ENCODE measurements around the gene HSFX1.

HSFX1 gene

DNA sequence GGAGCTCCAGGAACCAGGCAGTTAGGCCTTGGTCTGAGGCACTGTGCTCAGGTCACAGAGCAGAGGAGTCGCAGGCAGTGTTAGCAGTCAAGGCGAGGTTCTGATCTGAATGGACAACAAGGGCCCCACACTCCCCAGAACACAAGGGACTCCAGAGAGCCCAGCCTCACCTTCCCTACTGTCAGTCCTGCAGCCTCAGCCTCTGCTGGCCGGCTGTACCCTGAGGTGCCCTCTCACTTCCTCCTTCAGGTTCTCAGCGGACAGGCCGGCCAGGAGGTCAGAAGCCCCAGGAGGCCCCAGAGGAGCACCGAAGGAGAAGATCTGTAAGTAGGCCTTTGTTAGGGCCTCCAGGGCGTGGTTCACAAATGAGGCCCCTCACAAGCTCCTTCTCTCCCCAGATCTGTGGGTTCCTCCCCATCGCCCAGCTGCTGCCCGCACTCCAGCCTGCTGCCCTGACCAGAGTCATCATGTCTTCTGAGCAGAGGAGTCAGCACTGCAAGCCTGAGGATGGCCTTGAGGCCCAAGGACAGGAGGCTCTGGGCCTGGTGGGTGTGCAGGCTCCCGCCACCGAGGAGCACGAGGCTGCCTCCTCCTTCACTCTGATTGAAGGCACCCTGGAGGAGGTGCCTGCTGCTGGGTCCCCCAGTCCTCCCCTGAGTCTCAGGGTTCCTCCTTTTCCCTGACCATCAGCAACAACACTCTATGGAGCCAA, 34.0 kb downstream of the HSFX1 start:
- no peak for FAIRE-seq

DNA sequence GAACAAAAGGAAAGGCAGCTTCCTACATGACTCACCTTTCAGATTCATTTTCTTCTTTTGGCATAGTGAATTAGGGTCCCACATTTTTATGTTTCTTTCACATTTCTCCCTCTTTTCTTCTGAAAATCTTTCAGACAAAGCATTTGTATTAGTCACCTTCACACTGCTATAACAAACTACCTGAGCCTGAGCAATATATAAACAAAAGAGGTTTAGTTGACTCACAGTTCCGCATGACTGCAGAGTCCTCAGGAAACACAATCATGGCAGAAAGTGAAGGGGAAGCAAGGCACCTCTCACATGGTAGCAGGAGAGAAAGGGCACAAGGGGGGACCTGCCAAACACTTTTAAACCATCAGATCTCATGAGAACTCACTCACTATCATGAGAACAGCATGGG, 44.8 kb downstream of the HSFX1 start:
- no peak for FAIRE-seq

DNA sequence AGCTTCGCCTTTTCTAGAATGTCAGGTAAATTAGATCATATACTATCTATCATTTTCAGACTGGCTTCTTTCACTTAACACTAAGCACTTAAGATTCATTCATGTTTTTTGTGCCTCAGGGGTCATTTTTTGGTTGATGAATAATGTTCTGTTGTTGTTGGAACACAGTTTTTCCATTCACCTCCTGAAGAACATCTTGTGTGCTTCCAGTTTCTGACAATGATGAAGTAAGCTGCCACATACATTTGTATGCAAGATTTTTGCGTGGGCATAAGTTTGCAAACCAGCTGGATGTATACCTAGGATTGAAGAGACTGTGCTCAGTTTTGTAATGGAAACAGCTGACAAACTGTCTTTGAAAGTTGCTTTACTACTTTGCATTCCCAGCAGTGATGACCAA, 45.5 kb downstream of the HSFX1 start:
- no peak for FAIRE-seq

DNA sequence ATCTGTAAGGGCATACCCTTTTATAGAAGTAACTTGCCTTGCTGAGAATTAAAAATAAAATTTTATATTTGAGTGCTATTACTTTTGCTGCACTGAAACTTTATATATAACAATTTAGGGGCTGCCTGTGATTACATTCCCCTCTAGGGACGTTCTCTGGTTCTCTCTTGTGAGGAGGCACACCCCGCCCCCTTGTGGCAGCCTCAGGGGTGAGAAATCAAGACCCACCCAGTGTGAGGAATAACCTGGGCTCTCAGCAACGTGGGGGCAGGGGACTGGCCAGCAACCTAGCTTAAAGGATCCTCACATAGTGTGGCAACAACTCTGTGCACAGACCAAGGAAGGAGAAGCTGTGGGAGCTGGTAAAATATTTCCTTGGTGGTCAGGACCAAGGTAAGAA, 51.6 kb downstream of the HSFX1 start:
- FAIRE-seq, result no peak
